ENCODE measurements around the gene HSPBP1.

DNA sequence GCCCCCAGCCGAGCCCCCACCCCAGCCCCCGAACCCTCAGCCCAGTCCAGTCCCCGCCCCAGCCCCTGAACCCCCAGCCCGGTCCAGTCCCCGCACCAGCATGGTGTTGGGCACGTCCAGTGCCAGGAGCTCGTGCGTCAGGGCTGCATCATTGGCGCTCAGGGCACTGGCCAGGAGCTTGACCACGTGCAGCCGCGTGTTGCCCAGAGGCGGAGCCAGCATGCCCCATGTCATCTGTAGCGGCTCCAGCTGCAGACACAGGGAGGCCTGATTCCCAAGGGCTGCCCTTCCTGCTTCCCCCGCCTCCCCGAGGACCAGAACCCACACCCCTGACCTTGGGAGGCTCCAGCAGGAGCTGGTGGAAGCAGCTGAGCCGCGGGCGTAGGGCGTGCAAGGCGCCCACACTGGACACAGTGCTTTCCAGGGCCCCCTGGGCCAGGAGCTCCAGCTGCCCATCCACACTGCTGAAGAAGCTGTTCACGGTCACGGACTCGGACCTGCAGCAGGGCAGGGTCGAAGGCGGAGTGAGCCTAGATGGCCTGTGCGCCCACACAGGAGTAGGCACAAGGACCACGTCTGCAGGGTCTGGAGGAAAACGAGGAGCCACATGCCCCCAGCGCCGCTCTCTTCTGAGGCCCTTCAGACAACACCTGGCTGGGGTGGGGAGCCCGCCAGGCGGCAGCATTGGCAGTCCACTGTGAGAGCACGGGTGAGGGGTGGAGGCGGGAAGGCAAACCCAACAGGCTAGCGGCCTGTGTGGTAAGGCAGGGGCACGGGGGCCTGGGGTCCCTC is 38.6 kb downstream of the HSPBP1 start:
- no peak for TF ChIP-seq ZFX (IDR thresholded peaks at IDR 0.05)
- no peak for TF ChIP-seq EZH2phosphoT487 (IDR thresholded peaks at IDR 0.05; ENCODE audit: borderline replicate concordance)
- TF ChIP-seq, protein P1, sequence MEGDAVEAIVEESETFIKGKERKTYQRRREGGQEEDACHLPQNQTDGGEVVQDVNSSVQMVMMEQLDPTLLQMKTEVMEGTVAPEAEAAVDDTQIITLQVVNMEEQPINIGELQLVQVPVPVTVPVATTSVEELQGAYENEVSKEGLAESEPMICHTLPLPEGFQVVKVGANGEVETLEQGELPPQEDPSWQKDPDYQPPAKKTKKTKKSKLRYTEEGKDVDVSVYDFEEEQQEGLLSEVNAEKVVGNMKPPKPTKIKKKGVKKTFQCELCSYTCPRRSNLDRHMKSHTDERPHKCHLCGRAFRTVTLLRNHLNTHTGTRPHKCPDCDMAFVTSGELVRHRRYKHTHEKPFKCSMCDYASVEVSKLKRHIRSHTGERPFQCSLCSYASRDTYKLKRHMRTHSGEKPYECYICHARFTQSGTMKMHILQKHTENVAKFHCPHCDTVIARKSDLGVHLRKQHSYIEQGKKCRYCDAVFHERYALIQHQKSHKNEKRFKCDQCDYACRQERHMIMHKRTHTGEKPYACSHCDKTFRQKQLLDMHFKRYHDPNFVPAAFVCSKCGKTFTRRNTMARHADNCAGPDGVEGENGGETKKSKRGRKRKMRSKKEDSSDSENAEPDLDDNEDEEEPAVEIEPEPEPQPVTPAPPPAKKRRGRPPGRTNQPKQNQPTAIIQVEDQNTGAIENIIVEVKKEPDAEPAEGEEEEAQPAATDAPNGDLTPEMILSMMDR (IDR thresholded peaks at IDR 0.05 in 2 of 3, conservative IDR thresholded peaks at IDR 0.05 in 1 of 3; ENCODE audit: borderline replicate concordance in 1 of 3, insufficient read depth in 1 of 3, low read depth in 2 of 3, low read length in 2 of 3) = no peak
- no peak for TF ChIP-seq EGR1 (IDR thresholded peaks at IDR 0.05; ENCODE audit: low read depth)
- no peak for TF ChIP-seq POLR2A (IDR thresholded peaks at IDR 0.05; ENCODE audit: borderline replicate concordance, extremely low read depth, insufficient read depth, insufficient read length)
- no peak for TF ChIP-seq TCF7L2 (IDR thresholded peaks at IDR 0.05; ENCODE audit: borderline replicate concordance, extremely low read depth, insufficient read depth, insufficient read length)
- no peak for TF ChIP-seq YY1 (IDR thresholded peaks at IDR 0.05; ENCODE audit: extremely low read depth, insufficient replicate concordance, low read depth, low read length)
- TF ChIP-seq EZH2 (IDR thresholded peaks at IDR 0.05) = no peak
